Measurements from ENCODE around the gene TAGAP. TPM values are rescaled to one million over a fixed set of nuclear protein-coding genes. Genes with fewer than 3 reads are reported as not detected.
A peak's percentile ranks its signal among the peaks of the same experiment; 100 is the strongest.

TAGAP gene
- total RNA-seq, 6 donors from 2014 or later, result 7.8 to 19.3 (median 8.8) TPM

GRCh38 chr6:159084493-159085091 is 39.8 kb upstream of the TAGAP start:
- peaks cover 0 to 3% (median 0%) of the 10 kb centered on the region in 4 donors for H3K4me1 ChIP-seq
- ATAC-seq (ENCODE audit: low FRiP score in 2 of 2) (no peak), DNase-seq (no peak)
- H3K27ac ChIP-seq, result no peak overlapping the region
- no peaks in the 10 kb centered on the region for H3K36me3 ChIP-seq
- no peak overlapping the region for H3K4me3 ChIP-seq
- no peaks in the 10 kb centered on the region for H3K9me3 ChIP-seq
- H3K27me3 ChIP-seq, result no peaks in the 10 kb centered on the region
- TF ChIP-seq POLR2A (IDR thresholded peaks at IDR 0.05), result no peak
- TF ChIP-seq EP300 (IDR thresholded peaks at IDR 0.05), result no peak
- no peak for TF ChIP-seq CTCF (IDR thresholded peaks at IDR 0.05)
- no peak for TF ChIP-seq POLR2AphosphoS5 (IDR thresholded peaks at IDR 0.05)
- 70 to 81% methylated on average over 2 of the region's 2 CpGs for WGBS, 2 donors

GRCh38 chr6:159083146-159083545 is 38.4 kb upstream of the TAGAP start:
- no peak for ATAC-seq (ENCODE audit: low FRiP score in 2 of 2)
- 77 to 83% methylated on average over 2 of the region's 2 CpGs for WGBS, 2 donors

GRCh38 chr6:159082039-159082815 is 37.4 kb upstream of the TAGAP start:
- Histone ChIP-seq H3K27me3 (no peaks in the 10 kb centered on the region), H3K9me3 (no peaks in the 10 kb centered on the region), H3K4me1 (peaks cover 0 to 3% (median 0%) of the 10 kb centered on the region in 4 donors), H3K36me3 (no peaks in the 10 kb centered on the region), H3K4me3 (no peak overlapping the region), H3K27ac (no peak overlapping the region)
- ATAC-seq (ENCODE audit: low FRiP score in 2 of 2) (no peak), DNase-seq (no peak)
- TF ChIP-seq POLR2AphosphoS5 (IDR thresholded peaks at IDR 0.05) (no peak), EP300 (IDR thresholded peaks at IDR 0.05) (no peak), CTCF (IDR thresholded peaks at IDR 0.05) (no peak), POLR2A (IDR thresholded peaks at IDR 0.05) (no peak)
- 86 to 88% methylated on average over 7 of the region's 7 CpGs for WGBS, 2 donors

More at GRCh38 chr6:159083146-159083545, 38.4 kb upstream of the TAGAP start:
- no peak for TF ChIP-seq POLR2A (IDR thresholded peaks at IDR 0.05)
- TF ChIP-seq CTCF (IDR thresholded peaks at IDR 0.05), result no peak
- no peak for TF ChIP-seq POLR2AphosphoS5 (IDR thresholded peaks at IDR 0.05)
- no peak for TF ChIP-seq EP300 (IDR thresholded peaks at IDR 0.05)
- DNase-seq, result no peak
- H3K4me3 ChIP-seq, result no peak overlapping the region
- H3K27me3 ChIP-seq, result no peaks in the 10 kb centered on the region
- H3K27ac ChIP-seq, result no peak overlapping the region
- no peaks in the 10 kb centered on the region for H3K36me3 ChIP-seq
- H3K9me3 ChIP-seq, result no peaks in the 10 kb centered on the region
- H3K4me1 ChIP-seq, result peaks cover 0 to 3% (median 0%) of the 10 kb centered on the region in 4 donors

- Histone ChIP-seq H3K36me3 (no peaks in the 10 kb centered on the region), H3K4me3 (no peak overlapping the region), H3K4me1 (peaks cover 0 to 3% (median 0%) of the 10 kb centered on the region in 4 donors), H3K9me3 (no peaks in the 10 kb centered on the region), H3K27me3 (no peaks in the 10 kb centered on the region), H3K27ac (peak overlapping the region in 1 of 4 donors; percentile 25)
- DNase-seq (no peak), ATAC-seq (ENCODE audit: low FRiP score in 2 of 2) (no peak)
- 32 to 41% methylated on average over 4 of the region's 4 CpGs for WGBS, 2 donors
- TF ChIP-seq CTCF (IDR thresholded peaks at IDR 0.05), result no peak
- no peak for TF ChIP-seq POLR2A (IDR thresholded peaks at IDR 0.05)
- no peak for TF ChIP-seq EP300 (IDR thresholded peaks at IDR 0.05)
- TF ChIP-seq POLR2AphosphoS5 (IDR thresholded peaks at IDR 0.05), result no peak
Observed at GRCh38 chr6:159080217-159080976, 35.6 kb upstream of the TAGAP start.
